ENCODE results near the gene FOXC1.

DNA sequence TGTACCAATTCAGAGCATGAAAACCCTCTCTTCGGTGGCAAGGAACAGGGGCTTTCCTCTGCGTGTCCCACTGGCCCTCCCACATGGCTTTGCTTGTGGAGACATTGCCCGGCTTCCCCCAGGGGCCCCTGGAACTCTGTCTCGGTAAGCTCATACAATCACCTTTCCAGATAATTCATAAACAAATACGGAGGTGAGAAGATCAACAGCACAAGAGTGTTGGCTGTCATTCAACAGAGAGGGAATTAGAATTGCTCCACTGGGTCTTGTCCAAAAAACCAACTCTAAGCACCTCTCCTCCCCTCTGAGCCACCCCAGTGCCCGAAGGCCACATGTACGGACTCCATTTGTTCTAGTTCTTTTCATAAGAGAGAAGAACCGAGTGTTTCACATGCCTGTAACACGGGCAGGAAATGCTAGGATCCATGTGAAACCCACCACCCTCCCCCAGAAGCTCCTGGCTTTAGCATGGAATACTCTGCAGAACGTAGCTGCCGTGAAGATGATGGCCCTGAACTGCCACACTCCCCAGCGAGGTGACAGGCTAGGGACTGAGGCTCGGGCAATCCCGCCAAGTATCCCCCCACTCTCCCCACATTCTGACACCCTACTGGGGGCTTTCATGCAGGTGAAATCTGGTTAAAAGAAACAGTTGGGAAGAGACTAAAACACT, 24.6 kb upstream of the FOXC1 start:
- no peak for TF ChIP-seq EZH2 (IDR thresholded peaks at IDR 0.05; ENCODE audit: insufficient read depth, poor library complexity, severe bottlenecking)
- no peak for TF ChIP-seq EZH2phosphoT487 (IDR thresholded peaks at IDR 0.05; ENCODE audit: insufficient read depth, low read depth)
